SK-N-SH treated with all-trans-retinoic acid at 6 μM for 48 hours (cell line): Measurements from ENCODE around the gene DPEP2NB.

Source experiments
- ARNTL ChIP-seq: fragments of 450-650 bp; formaldehyde crosslinking; IDR thresholded peaks from 2 replicates; pipeline ENCODE4 v1.5.0; 2020; ENCODE audit warnings: low read depth, mild to moderate bottlenecking, moderate library complexity, borderline replicate concordance
- CREB5 ChIP-seq: fragments of 250-450 bp; sonication (Bioruptor Pico); IDR thresholded peaks from 2 replicates; pipeline ENCODE4 v1.5.1; 2020; ENCODE audit warnings: low read depth, mild to moderate bottlenecking, moderate library complexity
- GLIS3 ChIP-seq: fragments of 250-450 bp; sonication (Bioruptor Pico); IDR thresholded peaks from 2 replicates; pipeline ENCODE4 v1.5.0; 2020; ENCODE audit warnings: mild to moderate bottlenecking, moderate library complexity
- ISL1 ChIP-seq: fragments of 250-450 bp; sonication (Bioruptor Pico); IDR thresholded peaks from 2 replicates; pipeline ENCODE4 v2.1.2; 2022; ENCODE audit warnings: mild to moderate bottlenecking, moderate library complexity
- OSR1 ChIP-seq: fragments of 250-450 bp; sonication (Bioruptor Pico); IDR thresholded peaks from 2 replicates; pipeline ENCODE4 v1.8.0; 2022; ENCODE audit warnings: moderate library complexity, mild to moderate bottlenecking, inconsistent platforms
- RARB ChIP-seq: fragments of 250-450 bp; sonication (Bioruptor Pico); IDR thresholded peaks from 2 replicates; pipeline ENCODE4 v1.8.0; 2021; ENCODE audit warnings: mild to moderate bottlenecking, moderate library complexity
- TCF4 ChIP-seq: fragments of 250-450 bp; sonication (Bioruptor Pico); IDR thresholded peaks from 2 replicates; pipeline ENCODE4 v1.8.0; 2021; ENCODE audit warnings: mild to moderate bottlenecking, moderate library complexity, borderline replicate concordance
- TOX ChIP-seq: fragments of 250-450 bp; sonication (Bioruptor Pico); IDR thresholded peaks from 2 replicates; pipeline ENCODE4 v1.8.0; 2021; ENCODE audit warnings: mild to moderate bottlenecking, moderate library complexity, borderline replicate concordance
- ZFP3 ChIP-seq: fragments of 250-450 bp; sonication (Bioruptor Pico); IDR thresholded peaks from 2 replicates; pipeline ENCODE4 v1.5.0; 2020; ENCODE audit warnings: mild to moderate bottlenecking, moderate library complexity
- ZFP30 ChIP-seq: fragments of 450-650 bp; formaldehyde crosslinking; IDR thresholded peaks from 2 replicates; pipeline ENCODE4 v1.5.0; 2022; ENCODE audit warnings: mild to moderate bottlenecking, moderate library complexity
- ZNF565 ChIP-seq: fragments of 450-650 bp; formaldehyde crosslinking; conservative IDR thresholded peaks from 2 replicates; pipeline ENCODE4 v1.5.0; 2020; ENCODE audit warnings: low read depth, mild to moderate bottlenecking, moderate library complexity
- ZNF8 ChIP-seq: fragments of 450-650 bp; formaldehyde crosslinking; IDR thresholded peaks from 2 replicates; pipeline ENCODE4 v1.5.0; 2020; ENCODE audit warnings: mild to moderate bottlenecking, moderate library complexity
- TF ChIP-seq, protein P1 (sequence below): fragments of 250-450 bp; sonication (Bioruptor Pico); IDR thresholded peaks from 2 replicates; pipeline ENCODE4 v1.8.0; 2020; ENCODE audit warnings: mild to moderate bottlenecking, moderate library complexity, borderline replicate concordance

DNA sequence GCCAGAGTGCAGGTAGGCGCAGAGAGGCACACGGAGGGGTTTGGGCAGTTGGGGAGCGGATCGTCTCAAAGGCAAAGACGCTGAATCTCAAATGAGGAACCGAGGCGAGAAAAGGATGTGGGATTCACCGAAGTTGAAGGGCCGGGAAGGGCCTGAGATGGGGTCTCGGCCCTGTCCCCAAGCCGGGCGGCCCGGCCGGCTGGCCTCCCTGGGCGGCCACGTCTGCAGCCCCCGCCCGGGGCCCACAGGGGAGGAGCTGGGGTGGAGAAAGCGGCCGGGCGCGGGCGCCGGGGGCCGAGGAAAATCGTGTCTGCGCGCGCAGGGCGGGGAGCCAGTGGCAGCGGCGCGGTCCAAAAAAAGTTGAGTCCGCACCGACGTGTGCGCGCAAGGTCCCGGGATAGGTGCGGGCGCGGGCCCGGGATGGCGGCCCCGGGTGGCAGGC is 47.7 kb downstream of the DPEP2NB start:
- TF ChIP-seq ZNF8 (CRISPR knock-in tag) (no peak), OSR1 (CRISPR knock-in tag) (no peak), GLIS3 (CRISPR knock-in tag) (no peak), TCF4 (no peak), RARB (CRISPR knock-in tag) (no peak), ARNTL (CRISPR knock-in tag) (no peak), ISL1 (CRISPR knock-in tag) (no peak), ZFP30 (CRISPR knock-in tag) (no peak), TOX (no peak), ZNF565 (no peak), CREB5 (CRISPR knock-in tag) (no peak), ZFP3 (CRISPR knock-in tag) (no peak)
- TF ChIP-seq, protein P1, sequence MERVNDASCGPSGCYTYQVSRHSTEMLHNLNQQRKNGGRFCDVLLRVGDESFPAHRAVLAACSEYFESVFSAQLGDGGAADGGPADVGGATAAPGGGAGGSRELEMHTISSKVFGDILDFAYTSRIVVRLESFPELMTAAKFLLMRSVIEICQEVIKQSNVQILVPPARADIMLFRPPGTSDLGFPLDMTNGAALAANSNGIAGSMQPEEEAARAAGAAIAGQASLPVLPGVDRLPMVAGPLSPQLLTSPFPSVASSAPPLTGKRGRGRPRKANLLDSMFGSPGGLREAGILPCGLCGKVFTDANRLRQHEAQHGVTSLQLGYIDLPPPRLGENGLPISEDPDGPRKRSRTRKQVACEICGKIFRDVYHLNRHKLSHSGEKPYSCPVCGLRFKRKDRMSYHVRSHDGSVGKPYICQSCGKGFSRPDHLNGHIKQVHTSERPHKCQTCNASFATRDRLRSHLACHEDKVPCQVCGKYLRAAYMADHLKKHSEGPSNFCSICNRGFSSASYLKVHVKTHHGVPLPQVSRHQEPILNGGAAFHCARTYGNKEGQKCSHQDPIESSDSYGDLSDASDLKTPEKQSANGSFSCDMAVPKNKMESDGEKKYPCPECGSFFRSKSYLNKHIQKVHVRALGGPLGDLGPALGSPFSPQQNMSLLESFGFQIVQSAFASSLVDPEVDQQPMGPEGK (CRISPR knock-in tag), result no peak
